Measurements from ENCODE around the gene NEK11.

The NEK11 gene

GRCh38 chr3:131228522-131228921, 201.8 kb downstream of the NEK11 start:
- DNase-seq = no peak

- peak in 1 of 2 donors; percentile 1 for DNase-seq
Observed at GRCh38 chr3:131231710-131232389, 205.2 kb downstream of the NEK11 start.

GRCh38 chr3:131232711-131233267, 206.1 kb downstream of the NEK11 start:
- DNase-seq = no peak

- no peak for DNase-seq
Observed at GRCh38 chr3:131233900-131234668, 207.4 kb downstream of the NEK11 start.

GRCh38 chr3:131236421-131236820, 209.7 kb downstream of the NEK11 start:
- DNase-seq = no peak

- DNase-seq = no peak
Observed at GRCh38 chr3:131238496-131238895, 211.8 kb downstream of the NEK11 start.

- DNase-seq = no peak
Observed at GRCh38 chr3:131239267-131239666, 212.6 kb downstream of the NEK11 start.

- DNase-seq = no peak
Observed at GRCh38 chr3:131242201-131242600, 215.5 kb downstream of the NEK11 start.

GRCh38 chr3:131250466-131250865, 223.8 kb downstream of the NEK11 start:
- no peak for DNase-seq

GRCh38 chr3:131260525-131260924, 233.8 kb downstream of the NEK11 start:
- DNase-seq = no peak

- no peak for DNase-seq
Observed at GRCh38 chr3:131261104-131261503, 234.4 kb downstream of the NEK11 start.

GRCh38 chr3:131275556-131275955, 248.9 kb downstream of the NEK11 start:
- no peak for DNase-seq

- DNase-seq = no peak
Observed at GRCh38 chr3:131277836-131278497, 251.3 kb downstream of the NEK11 start.

GRCh38 chr3:131279577-131279976, 252.9 kb downstream of the NEK11 start:
- DNase-seq = no peak

GRCh38 chr3:131282379-131282778, 255.7 kb downstream of the NEK11 start:
- no peak for DNase-seq

- no peak for DNase-seq
Observed at GRCh38 chr3:131282967-131283366, 256.3 kb downstream of the NEK11 start.

GRCh38 chr3:131283862-131284261, 257.2 kb downstream of the NEK11 start:
- DNase-seq = no peak

- no peak for DNase-seq
Observed at GRCh38 chr3:131284302-131284701, 257.6 kb downstream of the NEK11 start.

GRCh38 chr3:131285456-131285855, 258.8 kb downstream of the NEK11 start:
- no peak for DNase-seq

GRCh38 chr3:131299836-131300235, 273.2 kb downstream of the NEK11 start:
- no peak for DNase-seq

- no peak for DNase-seq
Observed at GRCh38 chr3:131303848-131304247, 277.2 kb downstream of the NEK11 start.

- no peak for DNase-seq
Observed at GRCh38 chr3:131304890-131305289, 278.2 kb downstream of the NEK11 start.

GRCh38 chr3:131306242-131306641, 279.6 kb downstream of the NEK11 start:
- no peak for DNase-seq

- DNase-seq = no peak
Observed at GRCh38 chr3:131314318-131314717, 287.6 kb downstream of the NEK11 start.

Data from inflammatory macrophage treated with lipopolysaccharide for 1 hour (primary cell).